Loucy (cell line): ENCODE results near the gene TSTD2.

ENCODE experiments used
- H2AFZ ChIP-seq: fragments of 200-600 bp; sonication (generic); 2 replicates; pipeline ENCODE4 v1.6.0; 2016; ENCODE audit warnings: antibody characterized with exemption, mild to moderate bottlenecking, low read length, moderate library complexity
- H3F3A ChIP-seq: fragments of 200-600 bp; 2 replicates; pipeline ENCODE4 v1.6.0; 2016; ENCODE audit warnings: antibody characterized with exemption, low read depth, mild to moderate bottlenecking
- H3K27me3 ChIP-seq: fragments of 200-600 bp; sonication (generic); 2 replicates; pipeline ENCODE4 v1.6.1; 2014; ENCODE audit warnings: low read length, mild to moderate bottlenecking; ENCODE audit not compliant: insufficient read depth, poor library complexity, severe bottlenecking
- H3K36me3 ChIP-seq: fragments of 200-600 bp; sonication (generic); 2 replicates; pipeline ENCODE4 v1.6.1; 2016; ENCODE audit warnings: low read length; ENCODE audit not compliant: insufficient read depth
- H3K4me1 ChIP-seq: fragments of 200-600 bp; sonication (generic); 2 replicates; pipeline ENCODE4 v1.5.1; 2014; ENCODE audit warnings: low read length, mild to moderate bottlenecking; ENCODE audit not compliant: insufficient read depth, poor library complexity, severe bottlenecking
- H3K4me2 ChIP-seq: fragments of 200-600 bp; sonication (generic); 2 replicates; pipeline ENCODE4 v1.6.0; 2014; ENCODE audit warnings: antibody characterized with exemption, low read length, low read depth, mild to moderate bottlenecking; ENCODE audit not compliant: poor library complexity, severe bottlenecking
- H3K4me3 ChIP-seq: fragments of 200-600 bp; sonication (generic); 2 replicates; pipeline ENCODE4 v1.5.1; 2014; ENCODE audit warnings: low read length, mild to moderate bottlenecking, mixed read lengths; ENCODE audit not compliant: poor library complexity, severe bottlenecking
- H3K79me2 ChIP-seq: fragments of 200-600 bp; sonication (generic); 2 replicates; pipeline ENCODE4 v1.6.1; 2014; ENCODE audit warnings: low read length; ENCODE audit not compliant: insufficient read depth
- H3K9ac ChIP-seq: fragments of 200-600 bp; sonication (generic); 2 replicates; pipeline ENCODE4 v1.6.0; 2014; ENCODE audit warnings: mild to moderate bottlenecking, low read depth, low read length, moderate library complexity; ENCODE audit not compliant: poor library complexity, severe bottlenecking
- H3K9me2 ChIP-seq: fragments of 200-600 bp; sonication (generic); replicated peaks from 2 replicates; pipeline ENCODE4 v1.6.1; 2016; ENCODE audit warnings: low read depth, low read length, mixed read lengths
- H3K9me3 ChIP-seq: fragments of 200-600 bp; sonication (generic); 2 replicates; pipeline ENCODE4 v1.6.1; 2014; ENCODE audit warnings: mild to moderate bottlenecking, antibody characterized with exemption, low read length, low read depth; ENCODE audit not compliant: insufficient read depth
- H4K20me1 ChIP-seq: fragments of 200-600 bp; sonication (generic); 2 replicates; pipeline ENCODE4 v1.6.0; 2014; ENCODE audit warnings: antibody characterized with exemption, low read length, mild to moderate bottlenecking; ENCODE audit not compliant: insufficient read depth, poor library complexity, severe bottlenecking
- EZH2phosphoT487 ChIP-seq: fragments of 200-600 bp; IDR thresholded peaks from 2 replicates; pipeline ENCODE4 v1.6.1; 2018; ENCODE audit warnings: antibody characterized with exemption, mild to moderate bottlenecking, moderate library complexity, borderline replicate concordance
- TF ChIP-seq, protein P1 (sequence below): fragments of 200-600 bp; sonication (generic); conservative IDR thresholded peaks from 2 replicates; pipeline ENCODE4 v1.5.1; 2014; ENCODE audit warnings: mild to moderate bottlenecking, antibody characterized with exemption, low read length

Gene TSTD2

DNA sequence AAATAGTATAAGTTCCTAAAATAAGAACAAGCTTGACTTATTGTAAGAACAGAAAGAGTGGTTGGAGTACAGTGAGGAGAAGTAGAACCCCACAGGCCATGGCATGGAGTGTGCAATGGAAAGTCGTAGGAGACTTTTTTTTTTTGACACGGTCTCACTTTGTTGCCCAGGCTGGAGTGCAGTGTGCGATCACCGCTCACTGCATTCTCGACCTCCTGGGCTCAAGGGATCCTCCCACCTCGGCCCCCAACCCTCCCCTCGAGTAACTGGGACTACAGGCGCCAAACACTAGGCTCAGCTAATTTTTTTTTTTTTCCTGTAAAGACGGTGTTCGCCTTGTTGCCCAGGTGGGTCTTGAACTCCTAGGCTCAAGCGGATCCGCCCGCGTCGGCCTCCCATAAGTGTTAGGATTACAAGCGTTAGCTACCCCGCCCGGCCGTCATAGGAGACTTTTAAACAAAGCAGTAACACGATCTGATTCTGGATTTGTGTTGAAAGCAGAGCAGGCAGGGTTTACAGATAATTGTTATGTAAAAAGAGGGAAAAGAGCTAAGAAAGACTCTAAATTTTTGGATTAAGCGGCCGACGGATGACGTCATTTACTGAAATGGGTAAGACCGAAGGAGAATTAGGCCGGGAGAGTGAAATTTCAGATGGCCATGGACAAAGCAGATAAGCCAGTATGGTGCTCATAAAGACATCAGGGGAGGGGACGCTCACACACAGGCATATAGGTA is 752 bp downstream of the TSTD2 start:
- H3K79me2 ChIP-seq, result peaks cover 82% of the 10 kb centered on the region
- H2AFZ ChIP-seq, result peak overlapping the region; percentile 93
- peak overlapping the region; percentile 88 for H3K9ac ChIP-seq
- TF ChIP-seq, protein P1, sequence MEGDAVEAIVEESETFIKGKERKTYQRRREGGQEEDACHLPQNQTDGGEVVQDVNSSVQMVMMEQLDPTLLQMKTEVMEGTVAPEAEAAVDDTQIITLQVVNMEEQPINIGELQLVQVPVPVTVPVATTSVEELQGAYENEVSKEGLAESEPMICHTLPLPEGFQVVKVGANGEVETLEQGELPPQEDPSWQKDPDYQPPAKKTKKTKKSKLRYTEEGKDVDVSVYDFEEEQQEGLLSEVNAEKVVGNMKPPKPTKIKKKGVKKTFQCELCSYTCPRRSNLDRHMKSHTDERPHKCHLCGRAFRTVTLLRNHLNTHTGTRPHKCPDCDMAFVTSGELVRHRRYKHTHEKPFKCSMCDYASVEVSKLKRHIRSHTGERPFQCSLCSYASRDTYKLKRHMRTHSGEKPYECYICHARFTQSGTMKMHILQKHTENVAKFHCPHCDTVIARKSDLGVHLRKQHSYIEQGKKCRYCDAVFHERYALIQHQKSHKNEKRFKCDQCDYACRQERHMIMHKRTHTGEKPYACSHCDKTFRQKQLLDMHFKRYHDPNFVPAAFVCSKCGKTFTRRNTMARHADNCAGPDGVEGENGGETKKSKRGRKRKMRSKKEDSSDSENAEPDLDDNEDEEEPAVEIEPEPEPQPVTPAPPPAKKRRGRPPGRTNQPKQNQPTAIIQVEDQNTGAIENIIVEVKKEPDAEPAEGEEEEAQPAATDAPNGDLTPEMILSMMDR, result no peak
- no peak for TF ChIP-seq EZH2phosphoT487
- H3K4me1 ChIP-seq, result peaks cover 52% of the 10 kb centered on the region
- H3K4me2 ChIP-seq, result peak overlapping the region; percentile 96
- H4K20me1 ChIP-seq, result peaks cover 32% of the 10 kb centered on the region
- no peaks in the 10 kb centered on the region for H3K9me3 ChIP-seq
- no peaks in the 10 kb centered on the region for H3K9me2 ChIP-seq
- peak overlapping the region; percentile 90 for H3K4me3 ChIP-seq
- no peaks in the 10 kb centered on the region for H3K36me3 ChIP-seq
- H3F3A ChIP-seq, result 0 out of 2 replicates have a peak, but pooled peaks cover 5% of the 10 kb centered on the region
- no peaks in the 10 kb centered on the region for H3K27me3 ChIP-seq

DNA sequence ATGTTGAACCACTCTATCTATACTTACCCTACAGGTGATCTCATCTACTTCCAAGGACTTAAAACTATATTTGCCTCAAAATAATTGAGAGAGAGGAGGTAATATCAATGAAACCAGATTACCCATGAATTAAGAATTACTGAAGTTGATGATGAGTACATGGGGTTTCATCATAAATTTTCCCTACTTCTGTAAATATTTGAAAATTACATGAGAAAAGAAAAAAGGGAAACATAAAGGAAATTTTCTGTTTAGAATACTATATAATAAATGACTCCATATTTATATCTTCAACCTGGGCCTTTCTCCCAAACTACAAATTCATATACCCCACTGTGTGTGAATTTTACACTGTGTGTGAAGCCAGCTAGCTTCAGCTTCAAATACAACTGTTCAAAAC is 2.6 kb downstream of the TSTD2 start:
- H3K4me1 ChIP-seq, result peaks cover 39% of the 10 kb centered on the region

GRCh38 chr9:97629156-97629555 is 4.0 kb downstream of the TSTD2 start:
- Histone ChIP-seq H3K9me2 (no peaks in the 10 kb centered on the region), H3K79me2 (peaks cover 57% of the 10 kb centered on the region), H2AFZ (no peak overlapping the region), H4K20me1 (peaks cover 4% of the 10 kb centered on the region), H3K27me3 (no peaks in the 10 kb centered on the region), H3K4me1 (peaks cover 28% of the 10 kb centered on the region), H3K4me3 (no peak overlapping the region), H3K36me3 (peaks cover 15% of the 10 kb centered on the region; the same call in 1 of the 2 replicates), H3K9me3 (no peaks in the 10 kb centered on the region), H3F3A (0 out of 2 replicates have a peak, but pooled peaks cover 5% of the 10 kb centered on the region), H3K4me2 (peak overlapping the region; percentile 96), H3K9ac (peak overlapping the region; percentile 34)
- TF ChIP-seq EZH2phosphoT487, result no peak
- TF ChIP-seq, protein P1, result 0 out of 2 replicates have a peak, but pooled peaks have one; percentile 19

More for the DNA sequence above, 2.6 kb downstream of the TSTD2 start:
- no peak overlapping the region for H3K9ac ChIP-seq
- H4K20me1 ChIP-seq, result peaks cover 17% of the 10 kb centered on the region
- peak overlapping the region; percentile 96 for H3K4me2 ChIP-seq
- no peaks in the 10 kb centered on the region for H3K9me2 ChIP-seq
- H3K79me2 ChIP-seq, result peaks cover 72% of the 10 kb centered on the region
- TF ChIP-seq EZH2phosphoT487, result no peak
- TF ChIP-seq, protein P1, result no peak
- no peaks in the 10 kb centered on the region for H3K9me3 ChIP-seq
- no peaks in the 10 kb centered on the region for H3K27me3 ChIP-seq
- peaks cover 10% of the 10 kb centered on the region; the same call in 1 of the 2 replicates for H3K36me3 ChIP-seq
- H2AFZ ChIP-seq, result no peak overlapping the region
- H3K4me3 ChIP-seq, result no peak overlapping the region
- 0 out of 2 replicates have a peak, but pooled peaks cover 5% of the 10 kb centered on the region for H3F3A ChIP-seq
